MCF 10A (cell line): Measurements from ENCODE around the gene ZNF146. TPM values are rescaled to one million over a fixed set of nuclear protein-coding genes. Genes with fewer than 3 reads are reported as not detected.
"Not testable (repeated sequence)": the region's sequence is repeated elsewhere in the genome, so short reads cannot be mapped to it uniquely, and the experiment has no call there.

Source experiments
- BruUV-seq: library from RNA; stranded (reverse); fragments of 400-500 nt; replicated peaks from 2 replicates; lab custom pipeline; 2021; lab: Mats Ljungman, UMichigan
- CTCF ChIA-PET: fragments of 300-600 bp; sonication (Branson Sonifier 250); formaldehyde crosslinking; extraction: SDS; loops from one replicate; lab custom pipeline; 2021; ENCODE audit warnings: antibody characterized with exemption, inconsistent platforms; lab: Yijun Ruan, JAX
- POLR2A ChIA-PET: fragments of 300-600, 350-650 bp; sonication (Branson Sonifier 250); formaldehyde crosslinking; extraction: SDS; loops from one replicate; lab custom pipeline; 2020; ENCODE audit warnings: antibody characterized with exemption, inconsistent platforms; lab: Yijun Ruan, JAX
- DNase-seq: peaks from one replicate; pipeline ENCODE4 v3.0.0-alpha.2; 2018; ENCODE audit not compliant: unreplicated experiment
- H3K27ac Mint-ChIP-seq: one replicate; pipeline ENCODE4 v1.8.0; 2022; ENCODE audit warnings: mild to moderate bottlenecking, low read depth, mixed read lengths; ENCODE audit not compliant: unreplicated experiment
- H3K27me3 Mint-ChIP-seq: one replicate; pipeline ENCODE4 v1.8.0; 2022; ENCODE audit warnings: mixed read lengths; ENCODE audit not compliant: insufficient read depth, unreplicated experiment
- H3K36me3 Mint-ChIP-seq: one replicate; pipeline ENCODE4 v1.8.0; 2022; ENCODE audit warnings: mild to moderate bottlenecking, moderate library complexity, mixed read lengths; ENCODE audit not compliant: insufficient read depth, unreplicated experiment
- H3K4me1 Mint-ChIP-seq: one replicate; pipeline ENCODE4 v1.8.0; 2022; ENCODE audit warnings: mixed read lengths; ENCODE audit not compliant: insufficient read depth, unreplicated experiment
- H3K4me3 Mint-ChIP-seq: one replicate; pipeline ENCODE4 v1.8.0; 2022; ENCODE audit warnings: mild to moderate bottlenecking, moderate library complexity, mixed read lengths; ENCODE audit not compliant: unreplicated experiment
- H3K9me3 Mint-ChIP-seq: one replicate; pipeline ENCODE4 v1.8.0; 2022; ENCODE audit warnings: mixed read lengths; ENCODE audit not compliant: unreplicated experiment
- intact Hi-C: fragments of 100-400 bp; cut with micrococcal nuclease; formaldehyde crosslinking; loops from 2 replicates; pipeline ENCODE4 v1.14.1; 2022
- total RNA-seq: library from RNA; stranded (reverse); gene quantifications from 2 replicates; pipeline ENCODE4 v1.2.3, GENCODE V29; 2022
- TF ChIP-seq, protein P1 (sequence below): fragments of 200-600 bp; IDR thresholded peaks from one replicate; pipeline ENCODE4 v1.8.0; 2022; ENCODE audit warnings: antibody characterized with exemption, mild to moderate bottlenecking; ENCODE audit not compliant: unreplicated experiment

The ZNF146 gene
- total RNA-seq, 1 experiment from 2014 or later, result 132 TPM

DNA sequence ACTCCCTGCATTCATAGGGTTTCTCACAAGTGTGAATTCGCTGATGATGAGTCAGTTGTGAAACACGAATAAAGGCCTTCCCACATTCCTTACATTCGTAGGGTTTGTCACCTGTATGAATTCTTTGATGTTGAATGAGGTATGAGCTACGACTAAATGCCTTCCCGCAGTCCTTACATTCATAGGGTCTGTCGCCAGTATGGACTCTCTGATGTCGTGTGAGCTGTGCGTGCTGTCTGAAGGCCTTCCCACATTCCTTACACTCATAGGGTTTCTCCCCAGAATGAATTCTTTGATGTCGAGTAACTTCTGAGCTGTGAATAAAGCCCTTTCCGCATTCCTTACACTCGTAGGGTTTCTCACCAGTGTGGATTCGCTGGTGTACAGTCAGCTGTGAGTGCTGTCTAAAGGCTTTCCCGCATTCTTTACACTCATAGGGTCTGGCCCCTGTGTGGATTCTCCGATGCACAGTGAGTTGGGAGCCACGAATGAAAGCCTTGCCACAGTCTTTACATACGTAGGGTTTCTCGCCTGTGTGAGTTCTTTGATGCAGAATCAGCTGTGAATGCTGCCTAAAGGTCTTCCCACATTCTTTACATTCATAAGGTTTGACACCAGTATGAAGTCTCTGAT is 32.2 kb upstream of the ZNF146 start:
- Mint-ChIP-seq H3K36me3 (peaks cover 7% of the 10 kb centered on the region), H3K4me3 (no peak overlapping the region), H3K27ac (no peak overlapping the region), H3K9me3 (no peaks in the 10 kb centered on the region), H3K27me3 (no peaks in the 10 kb centered on the region), H3K4me1 (peaks cover 6% of the 10 kb centered on the region)
- BruUV-seq, result no TSS peak
- POLR2A ChIA-PET, result interaction anchor here (1.3 kb wide), 1 partner anchor 33 kb away, joined by 3 read pairs; no protein-coding TSS in a partner anchor
- intact Hi-C loops, result no loop called here
- TF ChIP-seq, protein P1, sequence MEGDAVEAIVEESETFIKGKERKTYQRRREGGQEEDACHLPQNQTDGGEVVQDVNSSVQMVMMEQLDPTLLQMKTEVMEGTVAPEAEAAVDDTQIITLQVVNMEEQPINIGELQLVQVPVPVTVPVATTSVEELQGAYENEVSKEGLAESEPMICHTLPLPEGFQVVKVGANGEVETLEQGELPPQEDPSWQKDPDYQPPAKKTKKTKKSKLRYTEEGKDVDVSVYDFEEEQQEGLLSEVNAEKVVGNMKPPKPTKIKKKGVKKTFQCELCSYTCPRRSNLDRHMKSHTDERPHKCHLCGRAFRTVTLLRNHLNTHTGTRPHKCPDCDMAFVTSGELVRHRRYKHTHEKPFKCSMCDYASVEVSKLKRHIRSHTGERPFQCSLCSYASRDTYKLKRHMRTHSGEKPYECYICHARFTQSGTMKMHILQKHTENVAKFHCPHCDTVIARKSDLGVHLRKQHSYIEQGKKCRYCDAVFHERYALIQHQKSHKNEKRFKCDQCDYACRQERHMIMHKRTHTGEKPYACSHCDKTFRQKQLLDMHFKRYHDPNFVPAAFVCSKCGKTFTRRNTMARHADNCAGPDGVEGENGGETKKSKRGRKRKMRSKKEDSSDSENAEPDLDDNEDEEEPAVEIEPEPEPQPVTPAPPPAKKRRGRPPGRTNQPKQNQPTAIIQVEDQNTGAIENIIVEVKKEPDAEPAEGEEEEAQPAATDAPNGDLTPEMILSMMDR, result no peak
- DNase-seq, result no peak
- CTCF ChIA-PET, result interaction anchor here (2.1 kb wide), 1 partner anchor 13 kb away, joined by 5 read pairs; no protein-coding TSS in a partner anchor

DNA sequence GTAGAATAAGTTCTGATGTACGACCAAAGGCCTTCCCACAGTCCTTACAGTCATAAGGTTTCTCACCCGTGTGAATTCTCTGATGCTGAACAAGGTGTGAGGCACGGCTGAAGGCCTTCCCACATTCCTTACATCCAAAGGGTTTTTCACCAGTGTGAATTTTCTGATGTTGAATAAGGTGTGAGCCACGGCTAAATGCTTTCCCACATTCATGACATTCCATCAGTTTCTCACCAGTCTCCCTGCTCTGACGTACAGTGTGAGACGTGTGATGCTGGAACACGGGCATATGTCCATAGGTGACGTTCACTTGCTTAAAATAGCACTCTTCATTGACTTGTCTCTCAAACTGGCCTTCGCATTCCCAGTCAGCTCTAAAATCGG is 31.7 kb upstream of the ZNF146 start:
- H3K4me1 Mint-ChIP-seq, result peaks cover 6% of the 10 kb centered on the region
- no TSS peak for BruUV-seq
- DNase-seq, result no peak
- TF ChIP-seq, protein P1, result no peak
- no peak overlapping the region for H3K4me3 Mint-ChIP-seq
- intact Hi-C loops, result no loop called here
- no peaks in the 10 kb centered on the region for H3K27me3 Mint-ChIP-seq
- no peak overlapping the region for H3K27ac Mint-ChIP-seq
- POLR2A ChIA-PET, result no interaction called here
- CTCF ChIA-PET, result interaction anchor here (2.1 kb wide), 1 partner anchor 14 kb away, joined by 5 read pairs; no protein-coding TSS in a partner anchor
- H3K9me3 Mint-ChIP-seq, result no peaks in the 10 kb centered on the region
- peaks cover 7% of the 10 kb centered on the region for H3K36me3 Mint-ChIP-seq

DNA sequence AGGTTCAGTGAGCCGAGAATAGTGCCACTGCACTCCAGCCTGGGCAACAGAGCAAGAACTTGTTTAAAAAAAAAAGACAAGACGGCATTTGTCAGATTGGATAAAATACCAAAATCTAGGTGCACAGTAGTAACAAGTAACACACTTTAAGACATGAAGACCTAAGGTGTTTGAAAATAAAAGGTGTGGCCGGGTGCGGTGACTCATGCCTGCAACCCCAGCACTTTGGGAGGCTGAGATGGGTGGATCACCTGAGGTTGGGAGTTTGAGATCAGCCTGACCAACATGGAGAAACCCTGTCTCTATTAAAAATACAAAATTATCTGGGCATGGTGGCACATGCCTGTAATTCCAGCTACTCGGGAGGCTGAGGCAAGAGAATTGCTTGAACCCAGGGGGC is 28.2 kb upstream of the ZNF146 start:
- CTCF ChIA-PET, result interaction anchor here (0.6 to 1.0 kb wide), 3 partner anchors 16 to 68 kb away, joined by 3 read pairs; no protein-coding TSS in a partner anchor

DNA sequence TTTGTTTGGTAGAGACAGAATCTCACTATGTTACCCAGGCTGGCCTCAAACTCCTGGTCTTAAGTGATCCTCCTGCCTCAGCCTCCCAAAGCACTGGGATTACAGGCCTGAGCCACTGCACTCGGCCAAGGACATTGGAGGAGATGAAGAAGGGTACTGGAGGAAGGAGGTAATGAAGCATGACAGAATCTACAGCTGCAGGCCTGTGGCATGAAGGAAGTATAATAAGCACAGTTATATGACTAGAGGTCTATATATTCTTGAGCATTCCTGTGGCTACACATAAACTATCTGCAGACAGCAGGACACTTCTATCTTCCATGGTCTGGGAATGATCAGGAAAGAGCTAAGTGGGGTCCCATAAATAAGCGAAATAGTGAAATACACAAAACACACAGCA is 18.7 kb upstream of the ZNF146 start:
- no peaks in the 10 kb centered on the region for H3K9me3 Mint-ChIP-seq
- intact Hi-C loops, result no loop called here
- no peak for DNase-seq
- ChIA-PET CTCF (interaction anchor here (0.6 to 0.8 kb wide), 2 partner anchors 15 to 30 kb away, joined by 3 read pairs; no protein-coding TSS in a partner anchor), POLR2A (interaction anchor here (1.1 kb wide), 1 partner anchor 12 kb away, joined by 3 read pairs; no protein-coding TSS in a partner anchor)
- no TSS peak for BruUV-seq
- H3K4me3 Mint-ChIP-seq, result no peak overlapping the region
- TF ChIP-seq, protein P1, result no peak
- peaks cover 15% of the 10 kb centered on the region for H3K36me3 Mint-ChIP-seq
- no peaks in the 10 kb centered on the region for H3K27me3 Mint-ChIP-seq
- no peaks in the 10 kb centered on the region for H3K4me1 Mint-ChIP-seq
- no peak overlapping the region for H3K27ac Mint-ChIP-seq

More for the DNA sequence above, 28.2 kb upstream of the ZNF146 start:
- H3K36me3 Mint-ChIP-seq, H3K27ac Mint-ChIP-seq, DNase-seq, POLR2A ChIA-PET, H3K9me3 Mint-ChIP-seq, H3K4me3 Mint-ChIP-seq, intact Hi-C loops, BruUV-seq, H3K4me1 Mint-ChIP-seq, H3K27me3 Mint-ChIP-seq: not testable (repeated sequence)
